ENCODE data around the gene FOXP4.
A peak's percentile ranks its signal among the peaks of the same experiment; 100 is the strongest.
"Not testable (repeated sequence)": the region's sequence is repeated elsewhere in the genome, so short reads cannot be mapped to it uniquely, and the experiment has no call there.

FOXP4 gene

GRCh38 chr6:41598670-41599014, 52.5 kb downstream of the FOXP4 start:
- DNase-seq (ENCODE audit: low read depth, low spot score): no peak

DNA sequence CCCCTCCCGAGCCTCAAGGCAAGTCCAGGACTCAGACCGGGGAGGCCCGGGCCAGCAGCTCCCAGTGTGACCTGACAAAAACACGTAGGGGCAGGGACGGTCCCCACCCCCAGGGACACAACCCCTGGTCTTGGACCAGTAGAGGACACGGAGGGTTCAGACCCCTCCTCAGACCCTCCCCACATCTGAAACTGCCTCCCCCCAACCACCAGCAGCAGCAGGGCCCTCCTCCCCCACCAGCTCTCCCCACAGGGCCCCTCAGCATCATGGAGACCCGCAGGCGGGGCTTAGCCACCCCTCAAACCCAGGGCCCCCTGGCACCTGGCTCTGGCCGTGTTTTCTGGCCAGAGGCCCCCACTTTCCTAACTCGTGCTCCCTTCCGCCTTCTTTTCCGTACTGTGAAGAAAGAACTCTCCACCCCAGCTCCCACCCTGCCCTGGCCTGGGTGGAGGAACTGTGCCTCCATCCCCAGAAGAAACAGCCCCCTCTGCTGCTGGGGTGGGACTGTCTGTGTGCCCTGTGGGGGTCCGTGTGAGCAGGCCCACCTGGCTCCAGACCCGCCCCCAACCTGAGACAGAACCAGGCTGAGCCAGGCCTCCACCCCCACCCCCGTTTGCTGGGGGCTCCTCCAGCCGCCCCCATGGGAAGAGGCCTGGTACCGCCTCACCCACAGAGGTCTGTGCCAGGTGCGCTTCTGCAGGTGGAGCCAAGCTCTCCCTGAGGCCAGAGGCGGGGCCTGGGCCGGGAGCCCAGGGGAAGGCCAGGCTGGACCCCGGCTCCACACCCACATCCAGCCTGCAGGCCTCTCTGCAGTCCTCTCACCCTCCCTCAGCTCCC, 53.1 kb downstream of the FOXP4 start:
- no peak for DNase-seq (ENCODE audit: low read depth, low spot score)

- no peak for DNase-seq (ENCODE audit: low read depth, low spot score)
Observed at GRCh38 chr6:41599852-41600445, 53.8 kb downstream of the FOXP4 start.

GRCh38 chr6:41600499-41601247, 54.5 kb downstream of the FOXP4 start:
- DNase-seq (ENCODE audit: low read depth, low spot score): no peak

GRCh38 chr6:41601248-41601549, 55.0 kb downstream of the FOXP4 start:
- no peak for DNase-seq (ENCODE audit: low read depth, low spot score)

DNA sequence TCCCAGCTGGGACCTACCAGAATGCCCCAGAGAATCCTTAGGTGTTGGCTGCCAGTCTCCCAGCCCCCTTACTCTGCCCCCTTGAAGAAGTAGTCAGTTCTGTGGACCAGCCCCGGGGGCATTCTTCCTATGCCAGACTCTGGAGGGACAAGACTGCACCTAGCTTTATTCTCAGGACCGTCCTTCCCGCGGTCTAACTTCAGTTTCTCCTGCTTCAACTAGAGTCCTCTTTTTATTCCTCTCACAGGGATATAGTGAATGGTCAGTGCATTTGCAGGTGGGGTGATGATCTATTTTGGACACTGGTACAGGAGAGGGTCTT, 56.2 kb downstream of the FOXP4 start:
- DNase-seq (ENCODE audit: low read depth, low spot score): no peak

DNA sequence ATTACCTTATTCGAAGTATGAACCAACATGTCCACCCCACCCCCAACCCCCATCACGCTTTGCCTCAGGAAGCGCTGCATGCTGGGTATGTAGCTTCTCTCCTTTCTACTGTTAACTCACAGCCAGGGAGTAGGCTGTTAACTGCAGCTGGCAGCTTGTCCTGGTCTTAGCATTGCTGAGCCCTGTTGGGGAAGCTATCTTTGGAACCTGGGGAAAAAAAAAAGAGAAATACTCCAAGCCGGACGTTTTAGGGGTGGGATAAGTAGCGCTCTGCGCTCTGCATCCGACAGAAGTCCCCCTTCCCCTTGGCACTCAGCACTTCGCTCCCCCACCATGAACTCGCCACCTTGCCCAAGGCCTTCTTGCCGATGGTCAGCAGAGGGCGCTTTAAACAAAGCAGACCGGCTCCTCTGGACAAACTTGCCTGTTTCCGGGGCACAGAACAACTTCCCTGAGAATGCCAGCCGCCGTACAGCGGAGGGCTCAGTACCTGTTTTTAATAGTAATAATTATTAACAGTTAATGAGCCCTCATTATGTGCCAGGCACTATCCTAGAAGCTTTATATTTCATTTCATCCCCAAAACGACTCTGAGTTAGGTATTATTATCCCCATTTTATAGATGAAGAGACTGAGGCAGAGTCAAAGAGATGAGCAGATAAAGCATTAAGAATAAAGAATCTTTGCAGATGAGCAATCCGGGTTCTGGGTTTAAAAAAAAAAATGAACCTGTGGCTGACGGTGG, 56.9 kb downstream of the FOXP4 start:
- peak; percentile 93 for DNase-seq (ENCODE audit: low read depth, low spot score)

DNA sequence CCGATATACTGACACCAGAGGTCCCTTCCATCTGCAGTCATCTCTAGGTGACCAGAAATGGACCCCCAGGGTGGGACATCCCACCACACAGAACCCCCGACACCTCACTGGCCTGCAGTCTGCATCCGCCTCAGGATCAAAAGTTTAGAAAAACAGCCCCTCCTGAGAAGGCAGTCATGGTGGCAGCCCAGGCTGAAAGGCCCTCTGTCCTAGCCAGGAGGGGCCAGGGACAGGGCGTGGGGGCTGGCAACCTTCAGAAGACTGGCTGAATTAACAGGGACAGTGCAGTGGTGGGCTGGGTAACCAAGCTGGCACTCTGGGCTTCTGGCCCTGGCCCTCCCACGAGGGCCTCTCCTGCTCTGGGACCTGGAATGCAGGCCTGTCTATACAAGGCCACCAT, 57.8 kb downstream of the FOXP4 start:
- DNase-seq (ENCODE audit: low read depth, low spot score): no peak

DNA sequence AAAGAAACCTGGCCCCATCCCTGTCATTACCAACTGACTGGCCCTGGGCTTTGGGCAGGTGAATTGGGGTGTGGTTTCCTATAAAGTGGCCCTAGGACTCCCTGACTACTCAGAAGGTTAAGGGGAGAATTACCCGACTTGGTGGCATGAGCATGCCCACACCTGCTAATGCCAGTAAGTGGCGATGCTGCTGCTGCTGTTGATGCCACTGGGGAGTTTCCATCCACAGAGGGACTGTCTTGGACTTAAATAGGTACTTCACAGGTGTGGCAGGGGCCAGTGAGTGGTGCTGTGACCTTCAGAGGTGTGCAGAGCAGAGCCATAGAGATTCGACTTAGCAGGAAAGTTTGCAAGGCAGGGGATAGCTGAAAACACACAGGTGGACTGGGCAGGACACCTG, 59.5 kb downstream of the FOXP4 start:
- DNase-seq (ENCODE audit: low read depth, low spot score): no peak

DNA sequence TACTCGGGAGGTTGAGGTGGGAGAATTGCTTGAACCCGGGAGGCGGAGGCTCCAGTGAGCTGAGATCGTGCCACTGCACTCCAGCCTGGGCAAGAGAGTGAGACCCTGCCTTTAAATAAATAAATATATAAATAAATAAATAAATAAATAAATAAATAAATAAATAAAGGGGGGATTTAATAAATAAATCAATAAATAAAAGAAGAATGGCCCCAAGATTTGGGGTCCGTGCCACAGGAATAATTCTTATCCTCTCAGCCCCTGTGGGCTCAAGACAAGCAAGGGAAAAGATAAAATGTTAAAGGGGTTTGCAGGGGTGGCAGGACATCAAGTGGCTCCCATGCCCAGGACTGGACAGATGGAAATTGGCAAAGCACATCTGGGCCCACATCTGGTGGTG, 60.9 kb downstream of the FOXP4 start:
- DNase-seq (ENCODE audit: low read depth, low spot score): no peak

- DNase-seq (ENCODE audit: low read depth, low spot score): no peak
Observed at GRCh38 chr6:41607736-41608135, 61.6 kb downstream of the FOXP4 start.

DNA sequence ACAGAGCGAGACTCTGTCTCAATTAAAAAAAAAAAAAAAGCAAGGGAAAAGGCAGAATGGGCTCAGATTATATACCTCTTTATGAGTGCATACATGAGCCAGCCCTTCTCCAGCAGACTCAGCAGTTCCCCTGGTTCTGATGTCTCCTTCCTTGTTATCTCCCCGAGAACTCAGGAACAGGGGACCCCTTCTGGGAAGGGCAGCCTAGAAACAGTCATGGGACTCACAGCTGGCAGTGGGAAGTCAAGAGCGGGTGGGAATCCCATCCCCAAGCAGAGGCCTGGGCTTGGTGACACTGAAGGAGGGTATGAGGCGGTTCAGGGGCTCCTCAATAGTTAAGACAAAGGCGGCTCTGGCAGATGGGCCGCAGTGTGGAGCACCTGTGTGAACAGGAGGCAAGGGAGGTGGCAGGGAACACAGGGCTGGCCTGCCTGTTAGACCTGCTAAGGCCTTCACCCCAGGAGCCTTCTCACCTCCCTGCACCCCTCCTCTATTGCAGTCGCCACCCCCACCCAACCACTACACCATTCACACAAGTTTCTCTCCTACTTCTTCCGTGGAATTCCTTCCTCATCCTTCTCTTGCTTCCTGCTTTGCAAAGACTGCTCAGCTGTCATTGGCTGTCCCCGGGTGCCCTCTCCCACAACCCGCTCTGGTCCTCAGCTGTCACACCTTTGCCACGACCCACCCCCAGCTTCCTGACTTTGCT, 62.4 kb downstream of the FOXP4 start:
- DNase-seq (ENCODE audit: low read depth, low spot score): no peak

- no peak for DNase-seq (ENCODE audit: low read depth, low spot score)
Observed at GRCh38 chr6:41614715-41615114, 68.5 kb downstream of the FOXP4 start.

DNA sequence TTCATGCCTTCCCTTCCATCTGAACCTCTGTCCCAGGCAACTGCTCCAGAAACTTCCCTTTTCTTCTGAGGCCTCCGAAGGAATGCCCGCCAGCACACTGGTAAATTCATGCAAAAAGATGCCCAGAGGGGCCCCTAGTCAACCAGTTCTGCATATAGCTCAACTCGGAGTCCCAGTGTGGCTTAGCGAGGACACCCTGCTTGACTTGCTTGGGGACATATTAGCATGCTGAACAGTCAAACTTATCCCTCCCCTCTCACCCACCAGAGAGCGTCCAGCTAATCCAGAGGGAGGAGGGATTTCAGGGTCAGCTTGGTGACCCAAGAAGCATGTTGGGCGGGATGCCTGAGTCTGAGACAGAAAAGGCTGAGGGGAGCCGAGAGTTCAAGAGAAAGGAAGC, 69.1 kb downstream of the FOXP4 start:
- DNase-seq (ENCODE audit: low read depth, low spot score): no peak

DNA sequence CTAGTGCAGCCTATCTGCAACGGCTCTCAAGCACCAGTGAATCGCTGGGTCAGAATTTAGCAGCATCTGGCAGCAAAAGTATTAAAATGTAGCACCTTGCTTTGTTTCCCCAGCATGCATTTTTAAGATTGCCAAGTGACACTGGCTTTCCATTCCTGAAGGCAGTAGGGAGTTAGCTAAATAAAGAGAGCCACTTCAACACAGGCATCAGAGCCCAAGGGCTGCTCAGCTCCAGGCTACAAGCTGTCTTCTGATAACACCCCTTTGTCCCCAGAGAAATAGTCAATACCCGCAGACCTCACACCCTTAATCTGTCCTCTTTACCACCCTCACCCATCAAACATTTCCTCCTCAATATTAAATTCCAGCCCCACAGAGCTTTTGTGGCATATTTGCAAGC, 72.4 kb downstream of the FOXP4 start:
- no peak for DNase-seq (ENCODE audit: low read depth, low spot score)

DNA sequence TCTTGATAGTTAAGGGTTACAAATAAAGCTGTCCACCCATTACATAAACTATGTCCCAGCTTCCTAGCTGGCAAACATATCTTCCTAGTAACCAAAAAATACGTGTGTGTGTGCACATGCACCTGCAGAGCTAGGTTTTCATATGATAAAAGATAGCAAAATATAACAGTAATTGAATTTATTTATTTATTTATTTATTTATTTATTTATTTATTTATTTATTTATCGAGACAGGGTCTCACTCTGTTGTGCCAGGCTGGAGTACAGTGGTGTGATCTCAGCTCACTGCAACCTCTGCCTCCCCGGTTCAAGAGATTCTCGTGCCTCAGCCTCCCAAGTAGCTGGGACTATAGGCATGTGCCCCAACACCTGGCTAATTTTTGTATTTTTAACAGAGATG, 73.0 kb downstream of the FOXP4 start:
- not testable (repeated sequence) for DNase-seq (ENCODE audit: low read depth, low spot score)

DNA sequence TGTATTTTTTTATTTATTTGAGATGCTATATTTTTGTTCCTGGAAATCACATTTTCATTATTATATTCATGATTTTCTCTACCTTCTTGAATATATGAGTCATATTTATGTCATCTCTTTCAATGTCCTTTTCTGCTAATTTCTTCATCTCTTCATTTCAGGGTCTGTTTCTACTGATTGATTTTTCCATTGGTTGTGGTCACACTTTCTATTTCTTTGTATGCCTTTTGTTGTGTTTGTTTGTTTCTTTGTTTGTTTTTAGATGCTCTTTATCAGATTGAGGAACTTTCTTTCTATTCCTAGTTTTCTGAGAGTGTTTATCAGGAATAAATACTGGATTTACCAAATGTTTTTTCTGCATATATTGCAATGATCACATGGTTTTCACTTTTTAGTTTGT, 75.2 kb downstream of the FOXP4 start:
- no peak for DNase-seq (ENCODE audit: low read depth, low spot score)

DNA sequence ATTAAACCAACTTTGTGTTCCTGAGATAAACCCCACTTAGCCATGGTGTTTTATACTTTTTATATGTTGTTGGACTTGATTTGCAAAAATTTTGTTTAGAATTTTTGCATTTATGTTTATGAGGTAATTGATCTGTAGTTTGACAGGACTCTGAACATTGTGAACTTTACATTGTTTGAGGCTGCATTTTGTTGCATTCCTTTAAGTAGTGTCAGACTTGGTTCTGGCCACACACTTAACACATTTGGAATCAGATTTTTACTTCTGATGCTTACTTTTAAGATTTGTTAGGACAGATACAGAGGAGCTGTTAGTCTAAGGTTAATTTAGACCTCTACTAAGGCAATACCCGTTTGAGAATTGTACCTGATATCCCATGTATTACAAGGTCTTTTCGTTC, 75.6 kb downstream of the FOXP4 start:
- DNase-seq (ENCODE audit: low read depth, low spot score): no peak

DNA sequence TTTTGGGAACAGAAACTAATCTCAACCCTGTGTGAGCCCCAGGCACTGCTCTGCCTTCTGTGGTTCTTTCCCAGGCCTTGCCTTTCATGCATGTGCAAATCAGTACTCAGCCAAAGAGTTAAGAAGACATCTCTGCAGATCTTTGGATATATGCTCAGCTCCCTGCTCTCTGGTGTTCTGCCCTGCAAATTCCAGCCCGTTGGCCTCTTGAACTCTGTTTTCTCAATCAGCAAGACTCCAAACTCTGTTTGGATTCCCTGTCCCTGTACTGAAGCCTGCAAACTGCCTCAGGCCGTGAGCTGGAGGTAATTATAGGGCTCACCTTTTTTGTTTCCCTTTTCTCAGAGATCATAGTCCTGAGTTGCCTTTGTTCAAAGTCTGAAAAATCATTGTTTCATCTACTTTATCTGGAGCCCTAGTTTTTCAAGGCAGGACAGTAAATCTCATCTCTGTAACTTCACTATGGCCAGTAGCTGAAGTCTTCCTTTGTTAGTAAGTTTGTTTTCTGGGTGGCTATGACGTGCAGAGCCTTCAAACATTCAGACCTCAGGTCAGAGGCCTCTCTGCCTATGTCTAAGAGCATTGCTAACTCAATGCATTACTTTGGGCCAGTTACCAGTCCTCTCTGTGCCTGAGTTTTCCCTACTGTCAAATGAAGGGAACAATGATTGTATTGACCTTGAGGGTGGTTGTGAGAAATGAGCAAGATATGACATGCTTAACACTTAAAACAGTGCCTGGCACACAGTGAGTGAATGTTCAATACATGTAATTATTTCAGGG, 76.2 kb downstream of the FOXP4 start:
- no peak for DNase-seq (ENCODE audit: low read depth, low spot score)

- DNase-seq (ENCODE audit: low read depth, low spot score): no peak
Observed at GRCh38 chr6:41623330-41623729, 77.1 kb downstream of the FOXP4 start.

Data from astrocyte of the hippocampus (primary cell).